ENCODE measurements around the gene RPL35A. TPM values are rescaled to one million over a fixed set of nuclear protein-coding genes. Genes with fewer than 3 reads are reported as not detected.

Gene RPL35A
- total RNA-seq, 1 experiment from 2014 or later, result 1,563 TPM

GRCh38 chr3:197989651-197990050, 39.7 kb downstream of the RPL35A start:
- H3K27ac Mint-ChIP-seq, result no peak overlapping the region
- Histone ChIP-seq H3K27me3 (ENCODE audit: insufficient read depth, low read length) (no peaks in the 10 kb centered on the region), H3K4me2 (ENCODE audit: insufficient read depth, insufficient read length, low read length) (no peak overlapping the region), H3K4ac (ENCODE audit: low read depth, low read length) (no peak overlapping the region), H3K4me1 (ENCODE audit: insufficient read depth, low read length) (no peaks in the 10 kb centered on the region; the same call in 1 of the 2 replicates), H2BK5ac (ENCODE audit: insufficient read length, low read length) (no peak overlapping the region), H4K8ac (replicated peaks; ENCODE audit: insufficient read length, low read depth, low read length) (no peak overlapping the region), H3K79me2 (ENCODE audit: insufficient read depth, low read length) (no peaks in the 10 kb centered on the region), H3K56ac (ENCODE audit: insufficient read length, low read depth, low read length) (no peak overlapping the region), H3K18ac (ENCODE audit: insufficient read length, low read depth, low read length) (no peak overlapping the region), H3K9me3 (ENCODE audit: control insufficient read depth, low read depth, low read length) (no peaks in the 10 kb centered on the region), H4K5ac (ENCODE audit: insufficient read length, low read depth, low read length) (no peak overlapping the region), H2BK20ac (ENCODE audit: low read depth, low read length, poor library complexity, severe bottlenecking) (no peak overlapping the region), H3K14ac (ENCODE audit: insufficient read depth, low read length) (no peak overlapping the region), H3K23me2 (ENCODE audit: insufficient read length, low read depth, low read length, poor library complexity, severe bottlenecking) (no peaks in the 10 kb centered on the region), H3K9ac (ENCODE audit: extremely low read depth, insufficient read length, low read length) (no peak overlapping the region), H2AFZ (ENCODE audit: low read length) (no peak overlapping the region), H2BK12ac (ENCODE audit: insufficient read length, low read depth, low read length) (no peak overlapping the region), H3K23ac (ENCODE audit: insufficient read length, low read depth, low read length) (no peak overlapping the region), H3T11ph (ENCODE audit: low read length) (no peak overlapping the region), H4K20me1 (ENCODE audit: control insufficient read depth, insufficient read depth, insufficient read length) (no peaks in the 10 kb centered on the region), H3K79me1 (ENCODE audit: insufficient read depth, low read depth, low read length, poor library complexity, severe bottlenecking) (no peaks in the 10 kb centered on the region), H2AK5ac (ENCODE audit: insufficient read length, low read length) (no peak overlapping the region), H2BK120ac (ENCODE audit: low read depth, low read length, poor library complexity, severe bottlenecking) (no peak overlapping the region), H3K27ac (ENCODE audit: insufficient read length, low read depth, low read length) (no peak overlapping the region), H4K91ac (ENCODE audit: insufficient read length, low read depth, low read length) (no peak overlapping the region), H2BK15ac (ENCODE audit: low read depth, low read length) (no peak overlapping the region)
- no peak for DNase-seq
- no peaks in the 10 kb centered on the region for H3K9me3 Mint-ChIP-seq
- no peak overlapping the region for H3K4me3 Mint-ChIP-seq
- peaks cover 0 to 4% (median 2%) of the 10 kb centered on the region in 3 experiments; a peak in 1 of 7 replicates for H3K36me3 Mint-ChIP-seq (ENCODE audit: insufficient read depth in 1 of 3, low read depth in 3 of 3)
- H3K4me1 Mint-ChIP-seq, result peaks cover 8% of the 10 kb centered on the region in 2 experiments
- no CpG with 5 or more reads among the region's 4 CpGs for WGBS (ENCODE audit: extremely low coverage, insufficient read length, low lambda C conversion rate)
- H3K27me3 Mint-ChIP-seq (ENCODE audit: low read depth), result no peaks in the 10 kb centered on the region
- no peak for TF ChIP-seq CTCF (conservative IDR thresholded peaks at IDR 0.05)
